ENCODE data around the gene RAPGEF2.
"Not testable (repeated sequence)": the region's sequence is repeated elsewhere in the genome, so short reads cannot be mapped to it uniquely, and the experiment has no call there.

RAPGEF2 gene

DNA sequence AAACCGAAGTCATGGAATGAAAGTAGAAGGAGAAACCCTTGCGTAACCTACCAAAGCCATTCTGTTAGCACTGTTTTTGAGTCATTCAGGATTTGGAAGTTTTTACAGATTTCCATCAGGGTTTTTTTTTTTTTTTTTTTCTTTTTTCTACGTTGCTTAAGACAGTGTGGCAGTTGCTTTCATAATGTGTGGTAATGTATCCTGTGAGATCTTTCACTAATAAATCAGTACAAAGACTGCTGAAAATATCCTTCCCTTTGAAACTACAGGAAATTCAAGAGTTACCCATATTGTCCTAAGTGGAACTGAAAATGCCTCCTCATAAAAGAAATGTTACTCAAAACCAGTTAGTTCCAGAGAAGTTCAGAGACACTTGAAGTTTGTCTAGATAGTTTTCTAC lies 137.8 kb downstream of the RAPGEF2 start:
- no peak for DNase-seq (ENCODE audit: low spot score)

DNA sequence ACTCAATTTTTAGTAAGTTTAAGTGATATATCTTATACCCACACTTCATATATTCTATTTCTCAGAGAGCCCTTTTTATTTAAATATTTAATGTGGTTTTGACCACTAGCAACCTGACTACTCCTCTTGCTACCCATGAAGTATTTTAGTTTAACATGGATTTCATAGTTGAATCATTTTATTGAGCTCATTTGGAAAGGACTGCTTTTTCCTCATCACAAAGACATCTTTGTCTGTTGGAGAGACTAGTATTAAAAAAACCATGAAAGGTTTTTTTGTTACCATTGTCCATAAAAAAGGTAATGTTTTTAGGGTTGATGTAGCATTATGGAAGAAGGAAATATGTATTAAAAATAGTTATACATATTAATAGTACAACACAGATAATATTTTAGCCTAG lies 139.5 kb downstream of the RAPGEF2 start:
- DNase-seq (ENCODE audit: low spot score): no peak

DNA sequence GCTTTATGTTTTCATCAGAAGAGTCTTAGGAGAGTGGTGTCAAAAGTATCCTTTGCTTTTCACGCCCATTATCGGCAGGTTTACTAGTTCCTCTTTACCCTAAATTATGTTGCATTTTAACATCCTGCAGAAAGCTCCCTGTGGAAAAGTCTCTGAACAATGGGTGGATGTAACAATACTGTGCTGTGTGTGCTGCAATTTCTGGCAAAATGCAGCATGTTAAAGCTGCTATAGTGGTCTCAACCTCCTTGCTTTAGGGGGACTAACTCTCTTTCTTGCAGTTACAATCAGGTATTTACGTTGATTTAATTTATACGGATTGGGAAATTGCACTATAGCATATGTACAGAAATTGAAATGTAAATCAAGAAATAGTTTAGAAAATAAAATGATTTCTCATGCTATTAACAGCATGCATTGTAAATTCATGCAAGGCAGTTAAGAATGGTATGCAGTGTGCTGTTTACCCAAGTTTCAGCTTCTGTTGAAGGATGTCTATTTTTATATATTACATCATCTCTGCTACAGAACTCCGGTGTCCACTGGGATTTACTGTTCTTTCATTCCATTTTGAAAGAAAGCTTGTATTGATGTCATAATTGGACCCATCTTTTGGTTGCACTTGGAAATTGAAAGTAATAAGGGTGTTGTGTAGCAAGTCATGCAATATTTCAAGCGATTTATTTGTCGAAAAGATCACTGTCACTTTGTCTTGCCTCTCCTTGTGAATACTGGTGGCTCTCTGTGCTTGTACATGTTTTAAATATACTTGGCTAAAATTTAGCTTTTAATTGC lies 145.7 kb downstream of the RAPGEF2 start:
- DNase-seq (ENCODE audit: low spot score): peak; percentile 77

DNA sequence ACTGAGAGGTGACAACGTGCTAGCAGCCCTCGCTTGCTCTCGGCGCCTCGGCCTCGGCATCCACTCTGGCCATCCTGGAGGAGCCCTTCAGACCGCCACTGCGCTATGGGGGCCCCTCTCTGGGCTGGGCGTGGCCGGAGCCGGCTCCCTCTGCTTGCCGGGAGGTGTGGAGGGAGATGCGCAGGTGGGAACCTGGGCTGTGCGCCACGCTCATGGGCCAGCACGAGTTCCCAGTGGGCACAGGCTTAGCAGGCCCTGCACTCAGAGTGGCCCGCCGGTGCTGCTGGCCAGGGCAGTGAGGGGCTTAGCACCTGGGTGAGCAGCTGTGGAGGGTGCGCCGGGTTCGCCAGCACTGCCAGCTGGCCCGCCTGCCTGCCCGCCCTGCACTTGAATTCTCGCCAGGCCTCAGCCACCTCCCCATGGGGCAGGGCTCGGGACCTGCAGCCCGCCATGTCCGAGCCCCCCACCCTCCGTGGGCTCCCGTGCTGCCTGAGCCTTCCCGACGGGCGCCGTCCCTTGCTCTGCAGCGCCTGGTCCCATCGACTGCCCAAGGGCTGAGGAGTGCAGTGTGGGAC lies 148.0 kb downstream of the RAPGEF2 start:
- DNase-seq (ENCODE audit: low spot score): no peak

DNA sequence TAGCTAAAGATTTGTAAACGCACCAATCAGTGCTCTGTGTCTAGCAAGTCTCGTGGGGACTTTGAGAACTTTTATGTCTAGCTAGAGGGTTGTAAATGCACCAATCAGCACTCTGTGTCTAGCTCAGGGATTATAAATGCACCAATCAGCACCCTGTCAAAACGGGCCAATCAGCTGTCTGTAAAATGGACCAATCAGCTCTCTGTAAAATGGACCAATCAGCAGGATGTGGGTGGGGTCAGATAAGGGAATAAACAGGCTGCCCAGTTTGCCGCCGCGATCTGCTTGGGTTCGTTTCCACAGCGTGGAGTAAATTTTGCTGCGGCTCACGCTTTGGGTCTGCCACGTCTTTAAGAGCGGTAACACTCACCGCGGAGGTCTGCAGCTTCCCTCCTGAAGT lies 148.7 kb downstream of the RAPGEF2 start:
- not testable (repeated sequence) for DNase-seq (ENCODE audit: low spot score)

DNA sequence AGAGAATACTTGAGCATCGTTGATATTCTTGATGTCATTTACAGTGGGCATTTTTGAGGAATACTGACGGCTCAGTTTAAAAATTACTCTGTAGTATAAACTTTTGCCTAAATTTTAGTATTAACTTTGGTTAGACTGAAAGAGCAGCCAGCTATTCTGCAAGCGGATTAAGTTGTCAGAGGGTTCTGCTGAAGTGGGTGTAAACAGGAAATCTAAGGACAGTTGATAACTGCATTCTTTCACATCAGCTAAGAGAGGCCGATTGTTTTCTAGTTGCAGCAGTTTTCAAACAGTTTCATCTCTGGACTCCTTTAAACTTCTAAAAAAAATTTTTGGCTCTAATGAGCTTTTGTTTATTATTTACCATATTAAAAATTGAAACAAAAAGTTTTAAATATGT lies 149.6 kb downstream of the RAPGEF2 start:
- no peak for DNase-seq (ENCODE audit: low spot score)

DNA sequence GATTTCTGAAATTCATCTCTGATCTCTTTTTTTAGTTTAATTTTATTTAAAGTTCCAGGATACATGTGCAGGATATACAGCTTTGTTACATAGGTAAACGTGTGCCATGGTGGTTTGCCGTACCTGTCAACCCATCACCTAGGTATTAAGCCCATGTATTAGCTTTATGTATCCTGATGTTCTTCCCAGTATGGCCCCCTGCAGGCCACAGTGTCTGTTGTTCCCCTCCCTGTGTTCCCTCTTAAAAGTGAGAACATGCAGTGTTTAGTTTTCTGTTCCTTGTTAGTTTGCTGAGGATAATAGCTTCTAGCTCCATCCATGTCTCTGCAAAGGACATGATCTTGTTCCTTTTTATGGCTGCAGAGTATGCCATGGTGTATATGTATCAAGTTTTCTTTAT lies 153.2 kb downstream of the RAPGEF2 start:
- DNase-seq (ENCODE audit: low spot score): no peak

DNA sequence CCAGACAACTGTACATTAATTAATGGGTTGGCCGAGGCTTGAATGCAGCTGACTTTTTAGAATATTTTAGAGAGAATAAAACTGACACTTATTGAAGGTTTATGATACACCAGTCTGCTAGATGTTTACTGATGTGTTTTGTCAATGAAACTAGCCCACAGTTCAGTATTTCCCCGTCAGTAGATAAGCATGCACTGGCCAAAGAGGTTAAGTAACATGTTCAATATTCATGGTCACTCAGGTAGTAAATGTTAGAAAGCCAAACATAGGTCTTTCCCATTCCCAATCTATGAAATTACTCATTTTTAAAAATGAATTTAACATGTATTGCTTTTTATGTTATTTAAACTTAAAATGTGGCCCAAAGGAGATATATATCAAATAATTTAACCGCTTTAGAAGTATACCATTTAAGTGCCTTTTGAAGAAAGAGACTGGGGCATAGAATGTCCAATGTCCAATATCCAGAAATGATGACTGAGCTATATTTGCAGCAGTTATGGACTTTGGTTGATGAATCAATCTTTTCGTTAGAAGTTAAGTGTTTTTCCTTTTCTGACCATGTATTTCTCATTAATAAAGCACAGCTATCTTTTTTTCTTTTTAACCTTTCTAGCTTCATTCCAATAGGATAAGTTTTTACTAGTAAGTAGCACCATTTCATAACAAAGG lies 156.1 kb downstream of the RAPGEF2 start:
- DNase-seq (ENCODE audit: low spot score): no peak

DNA sequence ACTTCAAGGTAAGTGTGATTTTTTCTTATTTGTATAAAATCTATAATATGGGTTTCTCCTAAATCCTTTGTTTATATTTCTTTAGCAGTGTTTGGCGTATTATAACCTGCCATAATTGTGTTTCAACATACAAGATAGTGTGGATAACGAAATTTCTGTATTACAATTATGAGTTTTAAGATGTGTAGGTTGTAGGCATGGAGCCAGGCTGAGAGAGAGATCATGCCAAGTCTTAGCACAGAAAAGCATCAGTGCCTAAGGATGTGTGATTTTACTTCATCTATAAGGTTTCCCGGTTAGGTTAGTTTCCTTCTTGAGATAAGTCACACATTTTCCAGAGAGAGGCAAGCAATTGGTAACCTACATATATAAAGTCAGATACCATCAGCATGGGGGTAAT lies 161.2 kb downstream of the RAPGEF2 start:
- DNase-seq (ENCODE audit: low spot score): no peak

DNA sequence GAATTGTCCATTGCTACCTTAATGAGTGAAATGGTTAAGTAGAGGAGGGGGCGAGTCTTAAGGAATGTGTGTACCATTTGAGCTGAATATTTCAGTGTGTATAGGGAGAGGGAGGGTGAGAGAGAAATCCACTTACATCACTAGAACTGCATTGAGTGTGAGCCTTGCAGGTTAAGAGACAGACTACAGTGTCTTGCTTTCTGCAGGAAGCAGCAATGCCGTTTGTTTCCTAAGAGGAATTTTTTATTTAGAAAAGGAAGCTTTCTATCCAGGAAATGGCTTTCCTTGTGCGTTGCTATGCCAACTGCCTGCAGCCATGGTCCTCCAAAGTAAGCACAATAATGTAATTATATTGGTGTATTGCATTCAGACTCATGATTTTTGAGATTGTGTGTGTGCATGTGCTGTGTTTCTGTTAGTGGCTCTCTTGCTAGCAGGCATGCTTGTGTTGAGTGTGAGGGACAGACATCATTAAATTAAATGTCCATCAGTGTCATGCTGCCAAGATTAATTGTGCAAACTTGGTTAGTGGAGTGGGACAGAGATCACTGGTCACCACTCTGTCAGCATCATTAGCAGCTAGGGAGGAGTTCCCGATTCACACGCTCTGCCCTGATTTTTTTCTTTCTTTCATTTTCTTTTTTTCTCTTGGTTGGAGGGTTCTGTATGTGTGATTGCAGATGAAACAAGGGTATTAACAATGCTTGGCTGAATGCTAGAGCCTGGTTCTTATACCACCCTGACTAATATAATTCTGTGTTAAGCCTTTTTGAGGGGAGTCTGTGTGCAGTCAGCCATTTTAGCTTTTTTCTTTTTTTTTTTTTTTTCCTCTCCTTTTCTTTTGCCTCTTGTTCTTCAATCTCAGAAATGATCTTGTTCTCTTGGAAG lies 164.3 kb downstream of the RAPGEF2 start:
- DNase-seq (ENCODE audit: low spot score): no peak

DNA sequence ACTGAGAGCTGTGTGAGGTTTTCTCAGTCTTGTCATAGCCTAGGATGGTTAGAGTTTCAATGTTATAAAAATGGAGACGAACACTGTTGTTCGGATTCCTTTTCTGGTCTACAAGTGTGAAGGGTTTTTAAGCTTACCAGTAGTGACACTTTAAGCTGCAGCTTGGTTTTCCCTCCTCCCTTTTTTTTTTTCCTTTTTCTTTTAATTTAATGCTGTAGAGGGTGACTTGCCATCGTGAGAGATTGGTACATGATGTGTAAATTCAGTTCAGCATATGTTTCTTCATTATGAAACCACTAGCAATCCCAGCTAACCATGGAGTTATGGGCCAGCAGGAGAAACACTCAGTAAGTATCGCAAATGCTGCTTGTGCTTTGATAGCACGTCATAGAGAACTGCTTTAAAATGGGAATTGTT lies 165.0 kb downstream of the RAPGEF2 start:
- DNase-seq (ENCODE audit: low spot score): no peak

DNA sequence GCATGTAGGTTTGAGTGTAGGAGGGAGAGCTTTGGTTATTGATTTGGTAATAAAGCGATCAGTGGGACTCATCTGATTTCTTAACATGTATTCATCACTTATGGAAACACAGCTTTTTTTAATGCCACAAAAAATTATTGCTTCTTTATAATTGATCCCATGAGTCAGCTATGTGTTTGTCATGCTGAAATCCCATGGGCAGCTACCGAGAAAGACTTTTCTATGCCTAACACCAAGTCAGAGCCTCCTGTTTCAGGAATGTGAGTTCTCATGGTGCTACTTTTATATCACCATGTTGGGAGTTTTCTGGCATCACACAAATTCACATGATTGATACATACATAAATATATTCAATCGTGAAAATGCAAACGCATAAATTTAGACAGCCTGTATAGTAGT lies 165.7 kb downstream of the RAPGEF2 start:
- DNase-seq (ENCODE audit: low spot score): no peak

DNA sequence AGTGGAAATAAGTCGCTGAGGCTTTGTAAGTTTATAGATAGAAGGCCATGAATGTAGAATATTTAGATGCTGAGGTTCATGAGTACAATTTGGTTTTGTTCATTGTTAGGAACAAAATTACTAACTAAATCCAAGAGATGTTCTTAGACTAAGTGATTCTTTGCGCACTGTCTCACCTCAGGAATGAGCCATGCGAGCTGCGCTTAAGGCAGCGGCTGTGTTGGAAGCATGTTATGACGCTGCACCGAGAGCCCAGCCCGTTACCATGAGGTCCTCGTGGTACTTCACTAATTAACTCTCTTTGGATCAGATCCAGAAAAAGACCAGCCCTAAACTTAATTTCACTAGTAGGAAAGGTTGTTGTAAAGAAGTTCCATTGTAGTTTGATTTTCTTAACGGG lies 166.2 kb downstream of the RAPGEF2 start:
- no peak for DNase-seq (ENCODE audit: low spot score)

DNA sequence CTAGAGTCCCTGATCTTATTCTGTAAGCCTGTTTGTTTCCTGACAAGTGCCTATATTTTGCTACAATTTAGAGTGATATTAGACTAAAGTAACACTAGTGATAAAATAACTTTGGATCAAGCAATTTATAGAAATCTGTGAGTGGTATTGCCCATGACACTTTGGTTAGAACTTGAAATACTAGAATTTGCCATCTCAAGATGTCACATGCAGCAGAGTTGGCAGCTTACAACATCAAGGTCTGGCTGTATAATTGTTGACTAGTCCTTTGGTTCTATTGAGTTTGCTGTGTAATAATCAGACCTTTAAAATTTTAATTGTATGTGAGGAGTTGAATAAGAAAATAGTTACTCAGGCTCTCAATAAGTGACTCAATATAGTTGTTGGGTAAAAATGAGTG lies 167.1 kb downstream of the RAPGEF2 start:
- no peak for DNase-seq (ENCODE audit: low spot score)

DNA sequence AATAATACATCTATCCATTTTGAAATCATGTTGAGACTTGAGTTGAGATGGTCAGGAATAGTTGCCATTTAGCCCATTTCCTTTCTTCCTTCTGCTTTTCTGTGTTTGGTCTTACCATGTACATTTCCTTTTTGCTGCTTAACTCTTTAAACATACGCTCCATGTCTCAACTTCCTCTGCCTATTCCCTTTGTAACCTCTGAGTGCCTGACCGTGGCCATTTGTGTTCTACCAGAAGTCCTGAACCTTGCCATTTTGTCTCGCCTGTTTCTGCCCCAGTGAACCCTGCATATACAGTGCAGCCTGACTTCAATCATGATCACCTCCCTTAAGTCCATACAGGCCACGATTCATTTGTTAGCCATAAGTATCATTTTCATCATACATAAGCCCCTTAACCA lies 169.0 kb downstream of the RAPGEF2 start:
- DNase-seq (ENCODE audit: low spot score): no peak

DNA sequence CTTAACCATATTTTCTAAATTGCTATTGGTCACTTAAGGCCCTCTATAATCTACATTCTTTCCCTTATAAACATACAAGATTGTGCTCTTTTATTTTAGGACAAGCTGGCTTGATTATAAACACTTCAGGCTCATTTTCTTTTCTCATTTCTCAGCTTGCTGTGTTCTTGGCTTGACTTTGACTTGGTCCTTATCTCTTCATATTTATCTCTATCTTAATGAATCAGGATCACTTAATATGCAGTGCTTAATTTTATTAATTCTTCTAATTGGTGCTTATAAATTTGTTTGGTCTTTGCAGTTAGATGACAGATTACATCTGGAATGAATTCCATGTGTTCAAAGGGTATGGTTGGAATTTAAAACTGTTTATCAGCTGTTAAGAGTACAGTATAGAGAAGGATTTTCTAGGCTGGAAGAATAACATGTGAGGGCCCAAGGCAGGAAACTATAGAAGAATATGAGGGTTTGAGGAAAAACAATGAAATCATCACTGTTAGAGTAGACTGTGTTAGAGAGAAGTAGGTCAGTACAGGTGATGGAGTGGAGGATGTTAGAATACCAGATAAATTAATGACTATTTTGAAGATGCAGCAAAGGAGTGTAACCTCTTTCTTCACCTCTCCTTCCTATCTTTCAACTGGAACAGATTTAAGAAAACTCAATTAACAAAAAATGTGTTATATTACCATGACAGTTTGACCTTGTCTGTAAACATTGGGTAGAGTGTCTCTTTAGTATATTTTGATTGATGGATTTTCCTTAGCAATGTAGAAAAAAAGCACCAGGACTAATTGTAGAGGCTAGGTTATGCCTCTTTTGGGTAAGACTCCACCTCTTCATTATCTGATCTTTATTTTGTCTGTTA lies 169.6 kb downstream of the RAPGEF2 start:
- no peak for DNase-seq (ENCODE audit: low spot score)

DNA sequence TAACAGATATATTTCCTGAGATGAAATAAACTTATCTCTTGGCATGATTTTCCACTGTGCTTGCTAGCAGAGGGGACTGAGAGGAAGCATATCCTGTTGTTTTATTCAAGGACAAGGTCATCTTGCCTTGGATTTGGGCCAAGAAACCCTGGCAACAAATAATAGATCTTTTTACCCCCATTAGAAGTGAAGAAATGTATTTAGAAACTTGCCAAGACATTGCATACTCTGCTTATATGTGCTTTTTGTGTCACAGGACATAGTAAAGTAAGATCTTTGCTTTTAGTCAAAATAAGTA lies 170.2 kb downstream of the RAPGEF2 start:
- DNase-seq (ENCODE audit: low spot score): no peak

DNA sequence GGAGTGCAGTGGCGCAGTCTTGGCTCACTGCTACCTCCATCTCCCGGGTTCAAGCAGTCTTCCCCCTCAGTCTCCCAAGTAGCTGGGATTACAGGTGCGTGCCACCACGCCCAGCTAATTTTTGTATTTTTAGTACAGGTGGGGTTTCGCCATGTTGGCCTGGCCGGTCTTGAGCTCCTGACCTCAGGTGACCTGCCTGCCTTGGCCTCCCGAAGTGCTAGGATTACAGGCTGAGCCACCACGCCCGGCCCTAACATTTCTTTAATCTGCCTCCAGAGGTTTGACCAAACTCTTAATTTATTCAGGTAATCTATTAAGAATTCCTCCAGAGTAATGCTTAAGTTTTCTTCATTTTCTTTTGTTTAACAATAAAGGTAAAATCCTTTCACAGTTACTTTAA lies 171.0 kb downstream of the RAPGEF2 start:
- DNase-seq (ENCODE audit: low spot score): no peak

DNA sequence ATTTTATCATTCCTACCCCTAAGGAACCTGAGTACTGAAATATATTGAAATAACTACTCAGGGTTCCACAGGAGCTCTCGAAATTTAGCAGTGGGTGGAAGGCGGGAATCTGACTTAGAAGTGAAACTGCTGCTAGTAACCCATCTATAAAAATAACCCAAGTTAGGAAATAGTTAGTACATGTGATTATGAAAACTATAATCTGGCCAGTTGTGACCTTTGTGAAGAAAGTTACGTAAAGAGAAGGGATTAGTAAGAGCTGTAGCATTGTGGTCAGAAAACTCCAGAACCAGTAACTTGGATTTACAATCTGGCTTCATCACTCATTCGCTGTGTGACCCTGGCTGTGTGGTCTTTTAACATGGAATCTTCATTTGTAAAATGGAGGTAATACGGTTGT lies 175.5 kb downstream of the RAPGEF2 start:
- DNase-seq (ENCODE audit: low spot score): no peak

DNA sequence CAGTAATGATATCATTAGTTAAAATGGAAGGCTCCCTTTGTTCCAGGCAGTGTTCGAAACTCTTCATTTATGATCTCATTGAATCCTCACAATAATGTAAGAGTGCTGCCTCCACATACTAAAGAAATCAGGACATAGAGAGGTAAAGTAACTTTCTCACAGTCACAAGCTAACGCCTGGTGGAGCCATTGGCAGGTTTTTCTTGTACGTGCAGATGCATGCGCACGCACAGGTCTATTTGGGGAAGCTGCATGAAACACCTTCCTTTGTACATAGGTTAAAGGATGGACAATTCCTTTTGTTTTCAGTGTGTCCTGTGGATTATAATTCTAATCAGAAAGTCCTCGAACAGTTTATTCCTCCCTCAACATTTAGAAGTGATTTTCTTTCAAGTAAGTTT lies 176.2 kb downstream of the RAPGEF2 start:
- DNase-seq (ENCODE audit: low spot score): no peak

DNA sequence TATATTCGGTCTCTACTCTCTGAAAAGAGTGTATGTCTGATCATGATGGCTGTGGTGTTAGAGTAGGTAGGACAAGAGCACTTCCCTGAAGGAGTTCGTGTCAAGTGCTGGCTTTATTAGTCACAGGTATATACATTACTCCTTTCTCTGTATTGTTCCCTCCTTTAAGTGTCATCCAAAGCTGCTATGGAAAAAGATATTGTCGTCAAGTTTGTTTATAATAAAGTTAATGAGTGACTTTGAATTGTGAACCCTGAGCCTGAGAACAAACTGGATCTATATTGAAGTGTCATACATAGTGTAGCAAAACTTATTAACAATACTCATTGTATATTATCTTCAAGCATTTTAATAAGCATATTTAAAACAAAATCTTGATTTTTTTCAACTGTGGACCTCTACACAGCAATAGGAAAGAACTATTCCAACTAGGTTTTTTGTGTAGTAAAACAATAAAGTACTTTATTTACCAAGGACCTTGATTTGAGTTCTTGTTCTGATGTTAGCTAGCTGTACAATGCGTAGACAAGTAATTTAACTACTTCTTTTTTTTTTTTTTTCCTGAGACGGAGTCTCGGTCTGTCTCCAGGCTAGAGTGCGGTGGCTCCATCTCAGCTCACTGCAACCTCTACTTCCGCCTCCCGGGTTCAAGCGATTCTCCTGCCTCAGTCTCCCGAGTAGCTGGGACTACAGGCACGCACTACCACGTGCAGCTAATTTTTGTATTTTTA lies 177.7 kb downstream of the RAPGEF2 start:
- DNase-seq (ENCODE audit: low spot score): no peak

Measured in GM03348 (cell line).